IPS DF 6.9 (cell line): ENCODE results near the gene ZNF213.
A peak's percentile ranks its signal among the peaks of the same experiment; 100 is the strongest.

ENCODE experiments used
- DNase-seq: peaks from one replicate; pipeline ENCODE4 v3.0.0-alpha.2; 2013; ENCODE audit warnings: low read depth, low spot score
- H3K27ac ChIP-seq: one replicate; pipeline ENCODE4 v1.5.1; 2013; ENCODE audit warnings: low read length, control low read depth
- H3K27me3 ChIP-seq: 2 replicates; pipeline ENCODE4 v1.6.1; 2013; ENCODE audit warnings: mild to moderate bottlenecking, low read length; ENCODE audit not compliant: control insufficient read depth, insufficient read depth
- H3K36me3 ChIP-seq: 2 replicates; pipeline ENCODE4 v1.6.1; 2013; ENCODE audit warnings: low read length; ENCODE audit not compliant: control insufficient read depth, insufficient read depth
- H3K4me1 ChIP-seq: 2 replicates; pipeline ENCODE4 v1.6.1; 2013; ENCODE audit warnings: low read length; ENCODE audit not compliant: control insufficient read depth, insufficient read depth
- H3K4me3 ChIP-seq: 2 replicates; pipeline ENCODE4 v1.5.1; 2013; ENCODE audit warnings: mild to moderate bottlenecking, low read length
- H3K9me3 ChIP-seq: 2 replicates; pipeline ENCODE4 v1.6.1; 2013; ENCODE audit warnings: low read length, inconsistent platforms; ENCODE audit not compliant: control insufficient read depth, insufficient read depth
- WGBS: extraction: QIAGEN DNeasy Blood & Tissue Kit; methylation state at CpG from one replicate; pipeline ENCODE4 v1.1.7; 2013; ENCODE audit warnings: mixed read lengths, missing lambda C conversion rate; ENCODE audit not compliant: insufficient read length, insufficient coverage; 5-methylcytosine and 5-hydroxymethylcytosine counted together

The ZNF213 gene, protein sequence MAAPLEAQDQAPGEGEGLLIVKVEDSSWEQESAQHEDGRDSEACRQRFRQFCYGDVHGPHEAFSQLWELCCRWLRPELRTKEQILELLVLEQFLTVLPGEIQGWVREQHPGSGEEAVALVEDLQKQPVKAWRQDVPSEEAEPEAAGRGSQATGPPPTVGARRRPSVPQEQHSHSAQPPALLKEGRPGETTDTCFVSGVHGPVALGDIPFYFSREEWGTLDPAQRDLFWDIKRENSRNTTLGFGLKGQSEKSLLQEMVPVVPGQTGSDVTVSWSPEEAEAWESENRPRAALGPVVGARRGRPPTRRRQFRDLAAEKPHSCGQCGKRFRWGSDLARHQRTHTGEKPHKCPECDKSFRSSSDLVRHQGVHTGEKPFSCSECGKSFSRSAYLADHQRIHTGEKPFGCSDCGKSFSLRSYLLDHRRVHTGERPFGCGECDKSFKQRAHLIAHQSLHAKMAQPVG

DNA sequence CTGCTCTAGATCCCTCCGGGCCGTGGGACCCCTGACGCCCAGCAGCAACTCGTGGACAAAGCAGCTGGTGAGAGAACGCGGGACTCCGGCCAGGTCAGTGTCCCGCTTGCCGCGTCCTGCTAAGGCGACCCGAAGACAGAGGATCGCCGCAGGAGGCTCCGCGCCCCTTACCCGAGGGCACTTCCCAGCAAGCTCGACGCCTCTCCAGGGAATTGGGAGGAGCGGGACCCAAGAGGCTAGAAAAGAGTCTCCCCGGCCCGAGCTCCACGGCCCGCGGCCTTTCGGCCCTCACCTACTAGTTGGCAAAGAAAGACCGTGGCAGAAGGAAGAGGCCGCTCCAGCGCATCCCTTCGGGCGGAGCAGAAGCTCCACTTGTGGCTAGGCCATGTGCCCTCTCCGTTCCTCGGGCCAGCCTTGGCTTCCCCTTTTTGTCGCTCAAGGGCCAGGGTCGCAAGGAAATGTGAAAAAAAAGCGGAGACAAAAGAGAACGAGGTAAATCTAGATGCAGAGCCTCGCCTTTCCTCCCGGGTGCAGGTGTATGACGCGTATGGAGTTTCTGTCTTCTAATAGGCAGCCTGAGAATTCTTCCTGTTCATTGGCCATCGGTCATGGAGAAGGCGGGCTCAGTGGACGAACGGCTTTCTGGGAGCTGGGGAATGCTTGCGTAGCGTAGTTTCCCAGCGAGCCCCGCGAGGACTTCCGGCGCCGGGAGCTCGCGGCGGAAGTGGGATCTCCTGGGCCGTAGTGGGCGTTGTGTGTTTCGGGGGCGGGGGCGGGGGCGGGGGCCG is at the start of gene ZNF213:
TSS of gene ZNF213 (plus strand) at position 692 of the 788 bp plus-strand sequence. CDS start 2,252 bp downstream, outside the sequence.
- Histone ChIP-seq H3K27me3 (no peaks in the 10 kb centered on the region), H3K36me3 (no peaks in the 10 kb centered on the region), H3K27ac (no peak within 1 kb of the TSS), H3K9me3 (no peaks in the 10 kb centered on the region), H3K4me3 (peak within 1 kb of the TSS; percentile 73), H3K4me1 (no peaks in the 10 kb centered on the region)
- DNase-seq = peak; percentile 94
- no CpG with 5 or more reads among the region's 63 CpGs for WGBS

DNA sequence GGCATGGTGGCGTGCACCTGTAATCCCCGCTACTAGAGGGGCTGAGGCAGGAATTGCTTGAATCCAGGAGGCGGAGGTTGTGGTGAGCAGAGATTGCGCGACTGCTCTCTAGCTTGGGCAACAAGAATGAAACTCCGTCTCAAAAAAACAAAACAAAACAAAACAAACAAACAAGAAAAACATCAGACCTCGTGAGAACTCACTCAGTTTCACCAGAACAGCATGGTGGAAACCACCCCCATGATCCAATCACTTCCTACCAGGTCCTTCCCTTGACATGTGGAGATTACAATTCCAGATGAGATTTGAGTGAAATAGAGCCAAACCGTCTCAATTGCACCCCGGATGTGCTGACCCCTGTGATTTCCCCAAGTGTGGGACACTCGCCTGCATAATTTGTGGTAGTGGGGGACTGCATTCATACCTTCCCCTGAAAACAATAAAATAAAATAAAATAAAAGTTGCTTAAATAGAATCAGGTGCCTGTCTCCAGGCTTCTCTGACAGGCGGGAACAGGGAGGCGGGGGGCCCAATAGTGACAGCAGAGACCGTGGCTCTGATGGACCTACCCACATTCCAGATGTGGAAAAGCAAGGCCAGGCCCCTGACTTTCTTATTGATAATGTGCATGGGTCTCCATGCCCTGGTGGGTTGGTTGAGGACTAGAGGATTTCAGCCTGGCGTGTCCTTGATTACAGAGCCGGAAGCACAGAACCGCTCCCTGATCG is 48.8 kb upstream of the ZNF213 start:
- no peak overlapping the region for H3K27ac ChIP-seq
- no peak overlapping the region for H3K4me3 ChIP-seq
- H3K27me3 ChIP-seq = no peaks in the 10 kb centered on the region
- H3K9me3 ChIP-seq = no peaks in the 10 kb centered on the region
- peaks cover 26% of the 10 kb centered on the region for H3K36me3 ChIP-seq
- DNase-seq = no peak
- WGBS = no CpG with 5 or more reads among the region's 17 CpGs
- H3K4me1 ChIP-seq = peaks cover 4% of the 10 kb centered on the region

DNA sequence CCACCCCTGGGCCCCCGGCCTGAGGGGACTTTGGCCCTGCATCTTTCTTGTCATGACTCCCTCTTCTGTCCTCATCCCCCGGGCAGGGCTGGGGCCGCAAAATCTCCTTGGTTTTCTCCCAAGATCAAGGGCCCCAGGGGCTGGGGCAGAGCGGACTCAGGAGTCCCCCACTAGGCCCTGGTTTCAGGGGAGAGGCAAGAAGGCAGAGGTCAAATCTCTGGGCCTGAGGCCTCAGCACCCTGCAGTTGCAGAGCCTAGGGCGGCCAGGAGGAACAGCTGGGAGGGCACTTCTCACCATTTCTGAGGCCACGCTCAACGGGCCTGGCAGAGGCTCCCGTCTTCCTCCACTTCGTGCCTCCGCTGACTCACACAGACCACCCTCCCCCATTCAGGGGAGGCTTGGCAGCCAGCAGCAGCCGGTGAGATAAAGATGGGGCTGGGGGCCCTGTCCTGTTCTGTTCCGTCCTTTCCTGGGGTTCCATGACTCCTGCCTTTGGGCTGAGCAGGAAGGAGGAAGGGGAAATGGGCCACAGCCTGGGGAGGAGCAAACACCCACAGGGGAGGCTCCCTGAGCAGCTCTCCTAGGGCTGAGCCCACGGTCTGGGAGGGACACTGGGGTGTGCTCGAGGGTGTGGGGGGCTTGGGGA is 48.1 kb upstream of the ZNF213 start:
- H3K9me3 ChIP-seq = no peaks in the 10 kb centered on the region
- H3K27me3 ChIP-seq = no peaks in the 10 kb centered on the region
- H3K4me1 ChIP-seq = peaks cover 4% of the 10 kb centered on the region
- no peak overlapping the region for H3K4me3 ChIP-seq
- H3K36me3 ChIP-seq = peaks cover 33% of the 10 kb centered on the region
- DNase-seq = no peak
- no peak overlapping the region for H3K27ac ChIP-seq
- no CpG with 5 or more reads among the region's 14 CpGs for WGBS

DNA sequence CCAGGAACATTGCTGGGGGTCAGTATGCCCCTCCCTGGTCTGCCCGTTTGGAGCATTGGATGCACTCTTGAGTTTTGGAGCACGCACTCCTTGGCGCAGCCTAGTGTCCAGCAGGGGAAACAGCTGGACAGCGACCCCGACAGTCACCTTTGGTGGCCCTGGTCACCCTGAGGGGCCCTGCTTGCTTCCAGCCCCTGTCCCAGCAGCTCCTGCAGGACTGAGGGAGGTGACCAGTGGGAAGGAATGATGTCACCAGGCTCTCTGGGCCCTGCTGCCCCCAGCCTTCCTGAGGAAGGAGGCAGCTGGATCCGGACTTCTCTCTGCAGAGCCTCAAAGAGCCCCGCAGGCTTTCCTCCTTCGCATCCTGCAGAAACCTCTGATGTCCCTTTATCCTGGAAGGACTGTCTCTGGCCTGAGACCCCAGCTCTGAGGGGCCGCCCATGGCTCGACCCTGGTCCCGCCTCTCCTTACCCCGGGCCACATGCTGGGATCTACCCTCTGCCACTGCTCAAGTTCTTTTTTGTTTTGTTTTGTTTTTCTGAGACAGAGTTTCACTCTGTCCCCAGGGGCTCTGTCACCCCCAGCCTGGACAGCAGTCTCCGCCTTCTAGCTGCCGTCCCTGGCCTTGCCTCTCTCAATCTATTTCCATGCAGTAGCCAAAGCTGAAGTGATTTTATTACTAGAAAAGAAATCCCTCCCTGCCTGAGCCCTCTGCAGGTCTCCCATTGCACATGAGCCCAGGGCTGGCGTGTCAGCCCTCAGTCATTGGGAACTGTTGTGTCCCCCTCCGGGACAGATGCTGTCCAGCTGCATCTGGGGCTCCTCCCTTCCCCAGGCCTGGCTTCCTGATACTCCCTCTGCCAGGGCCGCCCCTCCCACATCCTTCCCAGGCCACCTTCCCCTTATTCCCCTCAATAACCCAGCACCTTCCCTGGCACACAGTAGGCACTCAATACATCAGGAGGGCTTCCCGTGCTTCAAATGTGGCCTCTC is 47.3 kb upstream of the ZNF213 start:
- no peak overlapping the region for H3K4me3 ChIP-seq
- peaks cover 4% of the 10 kb centered on the region for H3K4me1 ChIP-seq
- no peak overlapping the region for H3K27ac ChIP-seq
- WGBS = no CpG with 5 or more reads among the region's 18 CpGs
- H3K36me3 ChIP-seq = peaks cover 41% of the 10 kb centered on the region
- no peak for DNase-seq
- H3K27me3 ChIP-seq = no peaks in the 10 kb centered on the region
- no peaks in the 10 kb centered on the region for H3K9me3 ChIP-seq

DNA sequence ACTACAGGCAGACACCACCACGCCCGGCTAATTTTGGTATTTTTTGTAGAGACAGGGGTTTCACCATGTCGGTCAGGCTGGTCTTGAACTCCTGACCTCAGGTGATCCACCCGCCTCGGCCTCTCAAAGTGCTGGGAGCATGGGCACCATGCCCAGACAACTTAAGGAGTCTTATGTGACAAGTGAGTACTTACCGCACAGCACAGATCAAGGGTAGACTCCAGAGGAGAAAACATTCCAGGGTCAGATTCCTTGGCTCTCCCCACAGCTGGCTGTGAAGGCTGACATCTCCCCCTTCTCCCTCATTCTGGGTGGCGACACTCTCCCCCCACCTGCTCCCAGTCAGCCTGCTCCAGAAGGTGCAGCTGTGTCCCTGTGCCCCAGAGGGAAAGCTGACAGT is 46.4 kb upstream of the ZNF213 start:
- no peak overlapping the region for H3K27ac ChIP-seq
- H3K36me3 ChIP-seq = peaks cover 45% of the 10 kb centered on the region
- no peaks in the 10 kb centered on the region for H3K9me3 ChIP-seq
- H3K27me3 ChIP-seq = no peaks in the 10 kb centered on the region
- DNase-seq = no peak
- WGBS = no CpG with 5 or more reads among the region's 7 CpGs
- no peak overlapping the region for H3K4me3 ChIP-seq
- peaks cover 4% of the 10 kb centered on the region for H3K4me1 ChIP-seq

DNA sequence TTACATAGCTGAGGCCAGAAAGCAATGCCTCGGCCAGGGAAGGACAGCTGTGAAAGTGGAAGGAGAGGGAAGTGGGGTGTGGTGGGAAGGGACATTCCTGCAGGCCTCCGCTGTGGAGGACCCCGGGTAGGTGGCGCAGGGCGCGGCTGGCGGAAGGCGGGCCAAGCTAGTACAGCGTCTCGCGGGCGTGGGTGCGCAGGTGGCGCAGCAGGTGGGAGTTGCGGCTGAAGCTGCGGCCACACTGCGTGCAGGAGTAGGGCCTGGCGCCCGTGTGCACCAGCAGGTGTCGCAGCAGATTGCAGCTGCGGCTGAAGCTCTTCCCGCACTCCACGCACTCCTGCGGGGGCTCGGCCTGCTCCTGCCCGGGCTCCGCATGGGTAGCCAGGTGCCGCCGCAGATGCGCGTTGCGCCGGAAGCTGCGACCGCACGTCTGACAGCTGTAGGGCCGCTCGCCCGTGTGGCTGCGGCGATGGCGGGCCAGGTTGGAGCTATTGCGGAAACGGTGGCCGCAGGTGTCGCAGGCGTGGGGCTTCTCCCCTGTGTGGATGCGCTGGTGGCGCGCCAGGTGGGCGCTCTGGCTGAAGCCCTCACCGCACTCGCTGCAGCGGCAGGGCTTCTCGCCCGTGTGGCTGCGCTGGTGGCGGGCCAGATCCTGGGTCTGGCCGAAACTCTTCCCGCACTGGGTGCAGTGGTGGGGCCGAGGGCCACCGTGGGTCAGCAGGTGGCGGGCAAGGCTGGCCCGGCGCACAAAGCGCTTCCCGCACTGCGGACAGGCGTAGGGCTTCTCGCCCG is 45.7 kb upstream of the ZNF213 start:
- WGBS = no CpG with 5 or more reads among the region's 71 CpGs
- no peaks in the 10 kb centered on the region for H3K9me3 ChIP-seq
- H3K27ac ChIP-seq = no peak overlapping the region
- H3K4me1 ChIP-seq = peaks cover 4% of the 10 kb centered on the region
- H3K4me3 ChIP-seq = no peak overlapping the region
- no peaks in the 10 kb centered on the region for H3K27me3 ChIP-seq
- no peak for DNase-seq
- H3K36me3 ChIP-seq = peaks cover 45% of the 10 kb centered on the region

DNA sequence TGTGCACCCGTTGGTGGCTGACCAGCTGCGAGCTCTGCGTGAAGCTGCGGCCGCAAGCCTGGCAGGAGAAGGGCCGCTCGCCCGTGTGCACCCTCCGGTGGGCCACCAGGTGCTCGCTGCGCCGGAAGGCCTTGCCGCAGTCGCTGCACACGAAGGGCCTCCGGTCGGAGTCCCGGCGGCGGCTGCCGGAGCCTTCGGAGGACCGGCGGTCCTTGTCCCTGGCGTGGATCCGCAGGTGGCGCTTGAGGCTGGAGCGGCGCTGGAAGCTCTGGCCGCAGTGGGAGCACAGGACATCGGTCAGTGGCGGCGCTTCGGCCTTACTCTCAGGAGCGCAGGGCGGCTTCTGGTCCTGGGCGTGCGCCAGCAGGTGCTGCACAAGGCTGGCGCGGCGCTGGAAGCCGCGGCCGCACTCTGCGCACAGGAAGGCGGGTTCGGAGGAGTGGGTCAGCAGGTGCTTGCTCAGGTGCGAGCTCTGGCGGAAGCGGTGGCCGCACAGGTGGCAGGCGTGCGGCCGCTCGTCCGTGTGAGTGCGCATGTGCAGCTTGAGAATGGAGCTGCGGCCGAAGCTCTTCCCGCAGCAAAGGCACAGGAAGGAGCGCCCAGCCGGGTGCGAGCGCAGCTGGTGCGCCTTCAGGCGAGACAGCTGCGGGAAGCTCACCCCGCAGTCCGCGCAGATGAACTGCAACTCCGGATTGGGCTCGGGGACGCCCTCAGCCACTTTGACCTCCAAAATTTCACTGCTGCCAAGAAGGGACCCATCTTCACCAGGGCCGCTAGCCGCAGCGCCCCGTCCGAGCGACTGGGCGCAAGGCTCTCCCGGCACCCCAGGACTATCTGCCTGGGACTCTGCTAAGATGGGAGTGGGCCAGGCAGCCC is 44.9 kb upstream of the ZNF213 start:
- Histone ChIP-seq H3K36me3 (peaks cover 45% of the 10 kb centered on the region), H3K27me3 (no peaks in the 10 kb centered on the region), H3K27ac (no peak overlapping the region), H3K4me3 (no peak overlapping the region), H3K4me1 (peaks cover 4% of the 10 kb centered on the region), H3K9me3 (no peaks in the 10 kb centered on the region)
- WGBS = no CpG with 5 or more reads among the region's 81 CpGs
- DNase-seq = no peak

DNA sequence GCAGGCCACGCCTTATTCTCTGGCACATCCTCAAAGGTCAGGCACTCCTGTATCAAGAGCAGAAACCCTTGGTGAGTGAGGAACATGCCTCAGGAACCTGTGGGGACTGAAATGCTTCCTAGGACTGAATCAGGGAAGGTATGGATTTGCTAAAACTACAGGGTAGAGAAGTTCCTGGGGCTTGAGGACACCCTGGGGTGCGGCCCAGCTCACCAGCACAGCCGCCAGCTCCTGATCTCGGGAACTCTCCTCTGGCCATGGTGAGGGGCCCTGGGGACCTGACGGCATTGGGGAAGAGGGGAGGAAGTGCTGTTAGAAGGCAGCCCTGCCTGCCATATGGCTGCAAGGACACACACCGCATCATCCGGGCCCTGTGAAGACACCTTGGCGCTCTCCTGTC is 43.3 kb upstream of the ZNF213 start:
- DNase-seq = no peak
- Histone ChIP-seq H3K36me3 (peaks cover 49% of the 10 kb centered on the region), H3K9me3 (no peaks in the 10 kb centered on the region), H3K27me3 (no peaks in the 10 kb centered on the region), H3K27ac (no peak overlapping the region), H3K4me1 (peaks cover 6% of the 10 kb centered on the region), H3K4me3 (no peak overlapping the region)
- no CpG with 5 or more reads among the region's 8 CpGs for WGBS
